ENCODE results near the gene SYP.

Gene SYP

DNA sequence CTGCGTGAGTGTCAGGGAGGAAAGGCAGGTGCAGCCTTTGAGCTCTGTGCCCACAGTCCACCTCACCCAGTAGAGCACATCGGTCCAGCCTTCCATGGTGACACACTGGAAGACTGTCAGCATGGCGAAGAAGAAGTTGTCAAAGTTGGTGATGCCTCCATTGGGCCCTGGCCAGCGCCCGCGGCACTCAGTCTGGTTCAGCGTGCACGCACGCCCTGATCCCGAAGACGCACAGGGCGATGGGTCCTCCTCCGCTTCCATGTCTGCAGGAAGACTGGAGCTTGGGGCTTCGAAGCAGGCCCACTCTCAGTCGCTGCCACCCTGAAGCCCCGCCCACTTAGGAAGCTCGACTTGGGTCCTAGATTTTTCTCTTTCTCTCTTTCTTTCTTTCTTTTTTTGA lies 28.2 kb upstream of the SYP start:
- no peaks in the 10 kb centered on the region for H3K27me3 ChIP-seq (replicated peaks)
- H3K36me3 ChIP-seq (replicated peaks): no peaks in the 10 kb centered on the region
- in situ Hi-C loops (cut with HindIII; ENCODE audit: low pct_ligation_motif_present, low sequenced_read_pairs): no loop called here
- H3K4me3 ChIP-seq (ENCODE audit: low read depth, low read length): no peak overlapping the region
- TF ChIP-seq, protein P1, sequence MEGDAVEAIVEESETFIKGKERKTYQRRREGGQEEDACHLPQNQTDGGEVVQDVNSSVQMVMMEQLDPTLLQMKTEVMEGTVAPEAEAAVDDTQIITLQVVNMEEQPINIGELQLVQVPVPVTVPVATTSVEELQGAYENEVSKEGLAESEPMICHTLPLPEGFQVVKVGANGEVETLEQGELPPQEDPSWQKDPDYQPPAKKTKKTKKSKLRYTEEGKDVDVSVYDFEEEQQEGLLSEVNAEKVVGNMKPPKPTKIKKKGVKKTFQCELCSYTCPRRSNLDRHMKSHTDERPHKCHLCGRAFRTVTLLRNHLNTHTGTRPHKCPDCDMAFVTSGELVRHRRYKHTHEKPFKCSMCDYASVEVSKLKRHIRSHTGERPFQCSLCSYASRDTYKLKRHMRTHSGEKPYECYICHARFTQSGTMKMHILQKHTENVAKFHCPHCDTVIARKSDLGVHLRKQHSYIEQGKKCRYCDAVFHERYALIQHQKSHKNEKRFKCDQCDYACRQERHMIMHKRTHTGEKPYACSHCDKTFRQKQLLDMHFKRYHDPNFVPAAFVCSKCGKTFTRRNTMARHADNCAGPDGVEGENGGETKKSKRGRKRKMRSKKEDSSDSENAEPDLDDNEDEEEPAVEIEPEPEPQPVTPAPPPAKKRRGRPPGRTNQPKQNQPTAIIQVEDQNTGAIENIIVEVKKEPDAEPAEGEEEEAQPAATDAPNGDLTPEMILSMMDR (IDR thresholded peaks at IDR 0.05; ENCODE audit: low read depth, low read length, missing control alignments): no peak
- no peak for DNase-seq
- H3K27ac ChIP-seq: no peak overlapping the region

GRCh38 chrX:49227726-49228125 lies 27.7 kb upstream of the SYP start:
- TF ChIP-seq, protein P1 (IDR thresholded peaks at IDR 0.05; ENCODE audit: low read depth, low read length, missing control alignments): no peak
- no peaks in the 10 kb centered on the region for H3K36me3 ChIP-seq (replicated peaks)
- no peak for DNase-seq
- H3K27me3 ChIP-seq (replicated peaks): no peaks in the 10 kb centered on the region
- no peak overlapping the region for H3K27ac ChIP-seq
- no peak overlapping the region for H3K4me3 ChIP-seq (ENCODE audit: low read depth, low read length)
- in situ Hi-C loops (cut with HindIII; ENCODE audit: low pct_ligation_motif_present, low sequenced_read_pairs): no loop called here

DNA sequence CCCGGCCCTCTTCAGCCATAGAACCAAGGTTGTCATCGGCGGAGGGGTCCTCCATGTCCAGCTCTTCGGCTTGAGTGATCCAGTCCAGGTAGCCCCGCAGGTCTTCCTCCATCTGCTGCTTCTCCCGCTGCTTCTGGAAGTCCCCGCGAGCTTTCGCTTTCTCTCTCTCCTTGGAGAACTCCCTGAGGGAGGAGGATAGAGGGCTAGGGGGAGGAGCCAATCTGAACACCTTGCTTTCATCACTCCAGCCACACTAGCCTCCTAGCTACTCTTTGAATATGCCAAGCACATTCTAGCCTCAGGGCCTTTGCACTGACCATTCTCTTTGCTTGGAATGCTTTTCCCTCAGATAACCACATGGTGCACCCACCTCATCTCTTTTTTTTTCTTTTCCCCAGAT lies 27.0 kb upstream of the SYP start:
- in situ Hi-C loops (cut with HindIII; ENCODE audit: low pct_ligation_motif_present, low sequenced_read_pairs): no loop called here
- TF ChIP-seq, protein P1 (IDR thresholded peaks at IDR 0.05; ENCODE audit: low read depth, low read length, missing control alignments): no peak
- no peak overlapping the region for H3K4me3 ChIP-seq (ENCODE audit: low read depth, low read length)
- no peaks in the 10 kb centered on the region for H3K36me3 ChIP-seq (replicated peaks)
- no peaks in the 10 kb centered on the region for H3K27me3 ChIP-seq (replicated peaks)
- no peak for DNase-seq
- no peak overlapping the region for H3K27ac ChIP-seq

DNA sequence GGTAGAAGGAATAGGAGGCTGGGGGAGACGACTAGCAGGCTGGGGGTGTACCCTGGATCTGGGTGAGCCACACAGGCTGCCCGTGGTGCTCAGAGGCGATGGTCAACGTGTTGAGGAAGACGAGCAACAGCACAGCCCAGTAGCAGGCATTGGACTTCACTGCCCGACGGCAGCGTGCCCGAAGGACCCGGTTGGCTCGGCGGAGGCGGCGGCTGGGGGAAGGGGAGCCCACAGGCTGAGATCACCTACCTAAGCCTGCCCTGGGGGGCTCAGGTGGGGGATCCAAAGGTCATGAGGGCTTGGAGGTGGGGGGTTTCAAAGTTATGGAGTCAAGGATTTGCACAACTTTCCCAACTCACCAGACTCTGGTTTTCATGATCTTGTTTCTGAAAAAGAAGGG lies 25.9 kb upstream of the SYP start:
- Histone ChIP-seq H3K27ac (no peak overlapping the region), H3K27me3 (replicated peaks) (no peaks in the 10 kb centered on the region), H3K36me3 (replicated peaks) (no peaks in the 10 kb centered on the region), H3K4me3 (ENCODE audit: low read depth, low read length) (no peak overlapping the region)
- TF ChIP-seq, protein P1 (IDR thresholded peaks at IDR 0.05; ENCODE audit: low read depth, low read length, missing control alignments): no peak
- in situ Hi-C loops (cut with HindIII; ENCODE audit: low pct_ligation_motif_present, low sequenced_read_pairs): no loop called here
- DNase-seq: no peak

DNA sequence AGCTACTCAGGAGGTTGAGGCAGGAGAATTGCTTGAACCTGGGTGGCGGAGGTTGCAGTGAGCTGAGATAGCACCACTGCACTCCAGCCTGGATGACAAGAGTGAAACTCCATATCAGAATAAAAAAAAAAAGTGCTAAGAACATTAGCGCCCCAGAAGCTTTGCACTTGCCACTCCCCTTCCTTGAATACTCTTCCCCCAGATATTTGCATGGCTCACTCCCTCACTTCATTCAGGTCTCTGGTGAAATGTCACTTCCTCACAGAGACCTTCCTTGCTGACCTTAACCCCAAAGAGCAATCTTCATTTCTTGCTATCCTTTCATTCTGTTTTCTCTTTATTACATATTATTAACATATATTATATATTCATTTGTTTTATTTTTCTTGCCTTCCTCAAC lies 21.9 kb upstream of the SYP start:
- H3K4me3 ChIP-seq (ENCODE audit: low read depth, low read length): no peak overlapping the region

DNA sequence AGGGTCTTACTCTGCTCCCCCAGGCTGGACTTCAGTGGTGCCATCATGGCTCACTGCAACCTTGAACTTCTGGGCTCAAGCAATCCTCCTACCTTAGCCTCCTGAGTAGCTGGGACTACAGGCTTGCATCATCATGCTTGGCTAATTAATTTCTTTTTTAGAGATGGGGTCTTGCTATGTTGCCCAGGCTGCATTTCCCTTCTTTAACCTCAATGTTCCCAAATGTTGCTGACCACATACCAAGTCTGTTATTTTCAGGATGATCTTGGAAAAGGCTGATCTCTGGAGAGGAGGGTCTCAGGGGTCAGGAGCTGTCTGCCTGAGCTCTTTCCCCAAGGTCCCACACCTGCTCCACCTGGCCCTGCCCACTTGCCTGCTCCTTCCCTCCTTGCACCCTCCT lies 20.1 kb upstream of the SYP start:
- Histone ChIP-seq H3K36me3 (replicated peaks) (no peaks in the 10 kb centered on the region), H3K27ac (no peak overlapping the region), H3K27me3 (replicated peaks) (no peaks in the 10 kb centered on the region), H3K4me3 (ENCODE audit: low read depth, low read length) (no peak overlapping the region)
- in situ Hi-C loops (cut with HindIII; ENCODE audit: low pct_ligation_motif_present, low sequenced_read_pairs): no loop called here
- DNase-seq: no peak
- TF ChIP-seq, protein P1 (IDR thresholded peaks at IDR 0.05; ENCODE audit: low read depth, low read length, missing control alignments): no peak

More for the DNA sequence above, 21.9 kb upstream of the SYP start:
- in situ Hi-C loops (cut with HindIII; ENCODE audit: low pct_ligation_motif_present, low sequenced_read_pairs): no loop called here
- Histone ChIP-seq H3K27ac (no peak overlapping the region), H3K27me3 (replicated peaks) (no peaks in the 10 kb centered on the region), H3K36me3 (replicated peaks) (no peaks in the 10 kb centered on the region)
- TF ChIP-seq, protein P1 (IDR thresholded peaks at IDR 0.05; ENCODE audit: low read depth, low read length, missing control alignments): no peak
- DNase-seq: no peak

All from brain microvascular endothelial cell (primary cell).